K562 (cell line): ENCODE data around the gene EIF4E. TPM values are rescaled to one million over a fixed set of nuclear protein-coding genes. Genes with fewer than 3 reads are reported as not detected.

ENCODE experiments used
- ARID1B ChIP-seq: fragments of 450-650 bp; IDR thresholded peaks from 2 replicates; pipeline ENCODE4 v1.6.1; 2016; ENCODE audit warnings: antibody characterized with exemption, mild to moderate bottlenecking, inconsistent platforms
- GATAD2A ChIP-seq: fragments of 450-650 bp; IDR thresholded peaks from 2 replicates; pipeline ENCODE4 v1.6.1; 2017
- KLF16 ChIP-seq: IDR thresholded peaks from 2 replicates; pipeline ENCODE4 v1.6.1; 2016; ENCODE audit warnings: antibody characterized with exemption
- MTF1 ChIP-seq: fragments of 250-450 bp; sonication (Bioruptor Pico); IDR thresholded peaks from 2 replicates; pipeline ENCODE4 v1.9.0; 2021; ENCODE audit warnings: moderate library complexity, mild to moderate bottlenecking, inconsistent platforms, borderline replicate concordance
- MYC ChIP-seq, 2 experiments: fragments of 250-450 bp in 1 of 2; sonication (Bioruptor Pico) in 1 of 2; IDR thresholded peaks; 2 replicates each; pipeline versions ENCODE4 v1.5.1 to v1.6.1; 2012 to 2021; ENCODE audit warnings: low read depth in 2 of 2, borderline replicate concordance in 1 of 2, improper control_type of control experiment in 1 of 2, low read length in 1 of 2, mild to moderate bottlenecking in 1 of 2, moderate library complexity in 1 of 2
- SIN3A ChIP-seq, 2 experiments: fragments of 150-350 bp in 1 of 2; IDR thresholded peaks; 2 replicates each; pipeline ENCODE4 v1.6.1; 2011 to 2016; ENCODE audit warnings: borderline replicate concordance in 2 of 2, low read depth in 2 of 2, low read length in 2 of 2, mild to moderate bottlenecking in 2 of 2, moderate library complexity in 2 of 2; ENCODE audit not compliant: control insufficient read depth in 1 of 2
- SMARCA4 ChIP-seq: fragments of 450-650 bp; IDR thresholded peaks from 2 replicates; pipeline ENCODE4 v1.6.1; 2016
- SRSF3 ChIP-seq: fragments of 200-400 bp; formaldehyde crosslinking; IDR thresholded peaks from 2 replicates; pipeline ENCODE4 v1.6.1; 2016; ENCODE audit warnings: mild to moderate bottlenecking, low read length, moderate library complexity; ENCODE audit not compliant: insufficient read depth
- TCF3 ChIP-seq: sonication (generic); formaldehyde crosslinking; IDR thresholded peaks from 2 replicates; pipeline ENCODE4 v1.4.0; 2020; ENCODE audit warnings: mild to moderate bottlenecking, missing genetic modification reagents
- TEAD4 ChIP-seq, 2 experiments: sonication (generic) in 1 of 2; formaldehyde crosslinking in 1 of 2; IDR thresholded peaks; 2 replicates each; pipeline versions ENCODE4 v1.6.1 to v1.8.0; 2012 to 2022; ENCODE audit warnings: borderline replicate concordance in 1 of 2, inconsistent platforms in 1 of 2, low read length in 1 of 2, mild to moderate bottlenecking in 1 of 2, missing genetic modification reagents in 1 of 2
- polyA plus RNA-seq, 8 experiments: library from polyadenylated mRNA; depleted of rRNA in 4 of 8; stranded (reverse) in 5 of 8; unstranded in 3 of 8; fragments of >200 nt; fragmentation: Nextera tagmentation in 2 of 8; fragmentation: Illumina TruSeq in 1 of 8; extraction: Ambion mirVana in 2 of 8; extraction: Trizol in 1 of 8; gene quantifications; 2 replicates each; pipeline versions ENCODE4 v1.2.1 to v1.2.3, GENCODE V29; 2011 to 2014; ENCODE audit warnings: inconsistent platforms in 1 of 8, missing spikeins in 1 of 8
- total RNA-seq, 7 experiments: library from RNA; depleted of rRNA in 6 of 7; stranded (reverse); fragments of >200 nt in 6 of 7; fragmentation: Illumina TruSeq in 2 of 7; extraction: Trizol in 2 of 7; gene quantifications; 2 replicates each; pipeline versions ENCODE4 v1.2.1 to v1.2.3, GENCODE V29; 2011 to 2021; ENCODE audit warnings: low replicate concordance in 1 of 7
- TF ChIP-seq, protein P1 (sequence below), 2 experiments: IDR thresholded peaks; 2 replicates each; pipeline ENCODE4 v1.6.1; 2011; ENCODE audit warnings: borderline replicate concordance in 1 of 2, control low read depth in 1 of 2, low read depth in 1 of 2, low read length in 1 of 2, mild to moderate bottlenecking in 1 of 2, mixed read lengths in 1 of 2, moderate library complexity in 1 of 2; ENCODE audit not compliant: insufficient read depth in 1 of 2, insufficient read length in 1 of 2, poor library complexity in 1 of 2, severe bottlenecking in 1 of 2; ENCODE audit errors: extremely low read depth in 1 of 2
- TF ChIP-seq, protein P2 (sequence below): fragments of 450-650 bp; IDR thresholded peaks from 2 replicates; pipeline ENCODE4 v1.6.1; 2016; ENCODE audit warnings: mild to moderate bottlenecking, moderate library complexity
- TF ChIP-seq, protein P3 (sequence below): sonication (generic); formaldehyde crosslinking; IDR thresholded peaks from 2 replicates; pipeline ENCODE4 v1.9.0; 2022; ENCODE audit warnings: mild to moderate bottlenecking, missing genetic modification reagents

EIF4E gene
- total and polyA plus RNA-seq, 9 of the 15 experiments (the other 6 are each of a cell fraction or from before 2014, with no cell fraction given), result 164 to 489 (median 179) TPM

DNA sequence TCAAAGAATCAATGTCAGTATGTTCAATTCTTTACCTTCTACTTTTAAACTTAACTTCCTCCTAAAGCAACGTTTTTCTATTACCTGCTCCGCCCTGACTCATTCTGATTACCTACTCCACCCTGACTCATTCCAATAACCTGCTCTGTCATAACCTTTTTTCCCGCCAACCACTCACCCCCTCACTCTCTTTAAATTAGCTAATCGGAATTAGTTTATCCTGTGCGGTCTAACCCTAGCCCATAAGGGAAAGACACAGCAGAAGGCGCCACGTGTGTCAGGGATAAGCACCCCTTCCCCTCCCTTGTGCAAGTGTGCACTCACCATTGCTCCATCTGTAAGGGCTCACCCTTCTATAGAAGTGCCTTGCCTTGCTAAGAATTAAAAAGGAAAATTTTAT lies 64.4 kb downstream of the EIF4E start (continued):
- TF ChIP-seq SRSF3, result no peak
- TF ChIP-seq SIN3A (IDR thresholded peaks at IDR 0.05; ENCODE audit: borderline replicate concordance in 2 of 2, control insufficient read depth in 1 of 2, low read depth in 2 of 2, low read length in 2 of 2), result no peak
- TF ChIP-seq GATAD2A, result 0 out of 2 replicates have a peak, but pooled peaks have one; percentile 34
- TF ChIP-seq, protein P1, sequence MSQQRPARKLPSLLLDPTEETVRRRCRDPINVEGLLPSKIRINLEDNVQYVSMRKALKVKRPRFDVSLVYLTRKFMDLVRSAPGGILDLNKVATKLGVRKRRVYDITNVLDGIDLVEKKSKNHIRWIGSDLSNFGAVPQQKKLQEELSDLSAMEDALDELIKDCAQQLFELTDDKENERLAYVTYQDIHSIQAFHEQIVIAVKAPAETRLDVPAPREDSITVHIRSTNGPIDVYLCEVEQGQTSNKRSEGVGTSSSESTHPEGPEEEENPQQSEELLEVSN (IDR thresholded peaks at IDR 0.05; ENCODE audit: borderline replicate concordance in 1 of 2, extremely low read depth in 1 of 2, insufficient read depth in 1 of 2, insufficient read length in 1 of 2, low read depth in 1 of 2, low read length in 1 of 2, poor library complexity in 1 of 2, severe bottlenecking in 1 of 2), result peak in 1 of 2 experiments; percentile 26
- TF ChIP-seq, protein P2, sequence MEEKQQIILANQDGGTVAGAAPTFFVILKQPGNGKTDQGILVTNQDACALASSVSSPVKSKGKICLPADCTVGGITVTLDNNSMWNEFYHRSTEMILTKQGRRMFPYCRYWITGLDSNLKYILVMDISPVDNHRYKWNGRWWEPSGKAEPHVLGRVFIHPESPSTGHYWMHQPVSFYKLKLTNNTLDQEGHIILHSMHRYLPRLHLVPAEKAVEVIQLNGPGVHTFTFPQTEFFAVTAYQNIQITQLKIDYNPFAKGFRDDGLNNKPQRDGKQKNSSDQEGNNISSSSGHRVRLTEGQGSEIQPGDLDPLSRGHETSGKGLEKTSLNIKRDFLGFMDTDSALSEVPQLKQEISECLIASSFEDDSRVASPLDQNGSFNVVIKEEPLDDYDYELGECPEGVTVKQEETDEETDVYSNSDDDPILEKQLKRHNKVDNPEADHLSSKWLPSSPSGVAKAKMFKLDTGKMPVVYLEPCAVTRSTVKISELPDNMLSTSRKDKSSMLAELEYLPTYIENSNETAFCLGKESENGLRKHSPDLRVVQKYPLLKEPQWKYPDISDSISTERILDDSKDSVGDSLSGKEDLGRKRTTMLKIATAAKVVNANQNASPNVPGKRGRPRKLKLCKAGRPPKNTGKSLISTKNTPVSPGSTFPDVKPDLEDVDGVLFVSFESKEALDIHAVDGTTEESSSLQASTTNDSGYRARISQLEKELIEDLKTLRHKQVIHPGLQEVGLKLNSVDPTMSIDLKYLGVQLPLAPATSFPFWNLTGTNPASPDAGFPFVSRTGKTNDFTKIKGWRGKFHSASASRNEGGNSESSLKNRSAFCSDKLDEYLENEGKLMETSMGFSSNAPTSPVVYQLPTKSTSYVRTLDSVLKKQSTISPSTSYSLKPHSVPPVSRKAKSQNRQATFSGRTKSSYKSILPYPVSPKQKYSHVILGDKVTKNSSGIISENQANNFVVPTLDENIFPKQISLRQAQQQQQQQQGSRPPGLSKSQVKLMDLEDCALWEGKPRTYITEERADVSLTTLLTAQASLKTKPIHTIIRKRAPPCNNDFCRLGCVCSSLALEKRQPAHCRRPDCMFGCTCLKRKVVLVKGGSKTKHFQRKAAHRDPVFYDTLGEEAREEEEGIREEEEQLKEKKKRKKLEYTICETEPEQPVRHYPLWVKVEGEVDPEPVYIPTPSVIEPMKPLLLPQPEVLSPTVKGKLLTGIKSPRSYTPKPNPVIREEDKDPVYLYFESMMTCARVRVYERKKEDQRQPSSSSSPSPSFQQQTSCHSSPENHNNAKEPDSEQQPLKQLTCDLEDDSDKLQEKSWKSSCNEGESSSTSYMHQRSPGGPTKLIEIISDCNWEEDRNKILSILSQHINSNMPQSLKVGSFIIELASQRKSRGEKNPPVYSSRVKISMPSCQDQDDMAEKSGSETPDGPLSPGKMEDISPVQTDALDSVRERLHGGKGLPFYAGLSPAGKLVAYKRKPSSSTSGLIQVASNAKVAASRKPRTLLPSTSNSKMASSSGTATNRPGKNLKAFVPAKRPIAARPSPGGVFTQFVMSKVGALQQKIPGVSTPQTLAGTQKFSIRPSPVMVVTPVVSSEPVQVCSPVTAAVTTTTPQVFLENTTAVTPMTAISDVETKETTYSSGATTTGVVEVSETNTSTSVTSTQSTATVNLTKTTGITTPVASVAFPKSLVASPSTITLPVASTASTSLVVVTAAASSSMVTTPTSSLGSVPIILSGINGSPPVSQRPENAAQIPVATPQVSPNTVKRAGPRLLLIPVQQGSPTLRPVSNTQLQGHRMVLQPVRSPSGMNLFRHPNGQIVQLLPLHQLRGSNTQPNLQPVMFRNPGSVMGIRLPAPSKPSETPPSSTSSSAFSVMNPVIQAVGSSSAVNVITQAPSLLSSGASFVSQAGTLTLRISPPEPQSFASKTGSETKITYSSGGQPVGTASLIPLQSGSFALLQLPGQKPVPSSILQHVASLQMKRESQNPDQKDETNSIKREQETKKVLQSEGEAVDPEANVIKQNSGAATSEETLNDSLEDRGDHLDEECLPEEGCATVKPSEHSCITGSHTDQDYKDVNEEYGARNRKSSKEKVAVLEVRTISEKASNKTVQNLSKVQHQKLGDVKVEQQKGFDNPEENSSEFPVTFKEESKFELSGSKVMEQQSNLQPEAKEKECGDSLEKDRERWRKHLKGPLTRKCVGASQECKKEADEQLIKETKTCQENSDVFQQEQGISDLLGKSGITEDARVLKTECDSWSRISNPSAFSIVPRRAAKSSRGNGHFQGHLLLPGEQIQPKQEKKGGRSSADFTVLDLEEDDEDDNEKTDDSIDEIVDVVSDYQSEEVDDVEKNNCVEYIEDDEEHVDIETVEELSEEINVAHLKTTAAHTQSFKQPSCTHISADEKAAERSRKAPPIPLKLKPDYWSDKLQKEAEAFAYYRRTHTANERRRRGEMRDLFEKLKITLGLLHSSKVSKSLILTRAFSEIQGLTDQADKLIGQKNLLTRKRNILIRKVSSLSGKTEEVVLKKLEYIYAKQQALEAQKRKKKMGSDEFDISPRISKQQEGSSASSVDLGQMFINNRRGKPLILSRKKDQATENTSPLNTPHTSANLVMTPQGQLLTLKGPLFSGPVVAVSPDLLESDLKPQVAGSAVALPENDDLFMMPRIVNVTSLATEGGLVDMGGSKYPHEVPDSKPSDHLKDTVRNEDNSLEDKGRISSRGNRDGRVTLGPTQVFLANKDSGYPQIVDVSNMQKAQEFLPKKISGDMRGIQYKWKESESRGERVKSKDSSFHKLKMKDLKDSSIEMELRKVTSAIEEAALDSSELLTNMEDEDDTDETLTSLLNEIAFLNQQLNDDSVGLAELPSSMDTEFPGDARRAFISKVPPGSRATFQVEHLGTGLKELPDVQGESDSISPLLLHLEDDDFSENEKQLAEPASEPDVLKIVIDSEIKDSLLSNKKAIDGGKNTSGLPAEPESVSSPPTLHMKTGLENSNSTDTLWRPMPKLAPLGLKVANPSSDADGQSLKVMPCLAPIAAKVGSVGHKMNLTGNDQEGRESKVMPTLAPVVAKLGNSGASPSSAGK, result peak; percentile 36; the same call in 1 of the 2 replicates
- TF ChIP-seq ARID1B, result peak; percentile 56; the same call in 1 of the 2 replicates
- TF ChIP-seq MTF1 (CRISPR knock-in tag), result no peak
- TF ChIP-seq MYC (IDR thresholded peaks at IDR 0.05; ENCODE audit: low read depth, low read length), result no peak
- TF ChIP-seq MYC (CRISPR knock-in tag; IDR thresholded peaks at IDR 0.05; ENCODE audit: borderline replicate concordance, low read depth), result no peak
- TF ChIP-seq SMARCA4, result peak; percentile 57; the same call in 1 of the 2 replicates
- TF ChIP-seq TCF3, result peak; percentile 19; the same call in 1 of the 2 replicates
- TF ChIP-seq, protein P3, sequence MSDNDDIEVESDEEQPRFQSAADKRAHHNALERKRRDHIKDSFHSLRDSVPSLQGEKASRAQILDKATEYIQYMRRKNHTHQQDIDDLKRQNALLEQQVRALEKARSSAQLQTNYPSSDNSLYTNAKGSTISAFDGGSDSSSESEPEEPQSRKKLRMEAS, result peak; percentile 52
- peak; percentile 9; the same call in 1 of the 2 replicates for TF ChIP-seq TEAD4 (IDR thresholded peaks at IDR 0.05; ENCODE audit: low read length)
- TF ChIP-seq TEAD4 (CRISPR knock-in tag; IDR thresholded peaks at IDR 0.05; ENCODE audit: borderline replicate concordance), result no peak
- TF ChIP-seq KLF16, result no peak
